Stimulated activated CD4-positive, alpha-beta T cell treated with anti-CD3 and anti-CD28 coated beads, Interleukin-4, amount 100 ng/mL, for 1 hour (primary cell): ENCODE data around the gene C1orf226.
"Not testable (repeated sequence)": the region's sequence is repeated elsewhere in the genome, so short reads cannot be mapped to it uniquely, and the experiment has no call there.

Source experiments
- DNase-seq: peaks from one replicate; pipeline ENCODE4 v3.0.0-alpha.2; 2020

C1orf226 gene, protein sequence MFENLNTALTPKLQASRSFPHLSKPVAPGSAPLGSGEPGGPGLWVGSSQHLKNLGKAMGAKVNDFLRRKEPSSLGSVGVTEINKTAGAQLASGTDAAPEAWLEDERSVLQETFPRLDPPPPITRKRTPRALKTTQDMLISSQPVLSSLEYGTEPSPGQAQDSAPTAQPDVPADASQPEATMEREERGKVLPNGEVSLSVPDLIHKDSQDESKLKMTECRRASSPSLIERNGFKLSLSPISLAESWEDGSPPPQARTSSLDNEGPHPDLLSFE

DNA sequence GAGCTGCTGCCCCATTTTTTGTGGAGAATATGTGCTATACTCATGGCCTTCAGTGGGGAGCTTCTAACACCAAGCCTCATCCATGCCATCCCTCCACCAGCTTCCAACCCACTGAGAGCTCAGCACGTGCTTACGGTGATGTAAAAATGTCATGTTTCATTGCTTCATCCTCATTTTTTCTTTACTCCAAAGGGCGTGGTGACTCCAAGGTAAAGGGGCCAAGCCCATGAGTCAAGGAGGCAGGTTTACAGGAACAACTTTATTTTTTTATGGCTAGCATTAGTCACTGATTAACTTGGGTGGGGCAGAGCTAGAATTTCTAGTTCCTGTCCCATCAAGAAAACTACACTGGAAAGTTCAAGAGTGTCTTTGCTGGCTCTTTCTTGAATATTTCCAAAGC lies at the start of gene C1orf226:
Gene C1orf226, plus strand, starts transcription at position 346 of the 400 bp plus-strand sequence. CDS start 174 bp downstream, outside the sequence.
- no peak for DNase-seq

GRCh38 chr1:162333991-162334390 lies 47.5 kb upstream of the C1orf226 start:
- no peak for DNase-seq

DNA sequence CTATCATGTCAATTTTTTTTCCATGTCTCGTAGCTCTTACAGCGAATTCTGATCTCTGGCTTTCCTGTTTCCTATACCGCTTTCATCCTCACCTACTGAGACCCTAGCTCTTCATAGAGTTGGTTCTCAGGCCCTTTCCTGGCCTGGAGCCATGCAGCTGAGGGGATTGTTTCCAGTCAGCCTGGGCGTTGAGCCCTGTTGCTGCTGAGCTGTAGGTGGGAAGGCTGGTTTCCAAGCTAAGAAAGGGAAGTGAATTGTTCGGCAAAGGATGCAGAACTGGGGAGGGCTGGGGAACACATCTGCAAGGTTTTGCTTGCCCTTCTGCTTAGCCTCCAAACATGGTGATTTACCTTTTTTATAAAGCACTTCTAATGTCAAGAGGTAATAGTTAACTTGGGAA lies 46.4 kb upstream of the C1orf226 start:
- no peak for DNase-seq

- DNase-seq, result no peak
Observed at GRCh38 chr1:162336621-162337285, 44.8 kb upstream of the C1orf226 start.

DNA sequence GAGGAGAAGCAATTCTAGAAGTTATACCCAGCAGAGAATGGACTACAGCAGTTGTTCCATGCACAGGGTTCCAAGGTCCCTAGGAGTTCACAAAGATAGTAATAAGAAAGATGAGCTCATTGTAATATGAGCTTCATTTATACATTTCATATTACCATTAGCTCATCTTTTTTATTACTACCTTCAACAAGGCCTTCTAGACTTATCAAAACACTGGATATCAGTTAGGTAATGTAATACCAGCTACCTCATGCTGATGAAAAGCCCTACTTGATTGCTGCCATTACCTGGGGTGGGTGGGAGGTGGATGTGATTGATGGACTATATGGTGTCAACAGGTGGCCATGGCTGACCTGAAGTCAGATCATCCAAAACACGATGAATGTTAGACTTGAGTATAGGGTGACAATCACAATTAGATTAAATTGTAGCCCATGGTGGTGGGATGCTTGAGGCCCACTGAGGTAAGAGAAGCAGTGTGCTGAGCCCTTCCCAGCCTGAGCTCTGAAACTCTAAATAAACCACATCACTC lies 39.0 kb upstream of the C1orf226 start:
- no peak for DNase-seq

GRCh38 chr1:162343470-162343869 lies 38.1 kb upstream of the C1orf226 start:
- no peak for DNase-seq

DNA sequence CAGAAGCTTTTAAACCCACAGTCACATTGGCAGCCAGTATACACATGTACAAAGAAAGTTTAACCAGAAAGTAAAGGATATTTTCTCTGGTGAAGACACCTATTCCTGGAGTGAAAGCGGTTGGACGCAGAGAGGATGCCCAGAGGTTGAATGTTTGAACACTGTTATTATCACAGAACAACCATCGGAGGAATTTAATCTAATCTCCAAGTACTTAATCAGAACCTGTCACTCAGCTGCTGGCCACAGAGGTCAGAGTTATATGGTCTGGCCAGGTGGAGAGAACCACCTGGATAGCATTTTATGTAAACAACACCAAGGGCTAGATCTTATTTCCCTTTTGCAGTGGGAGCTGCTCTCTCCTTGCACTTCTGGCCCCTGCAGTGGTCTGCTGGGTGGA lies 34.2 kb upstream of the C1orf226 start:
- DNase-seq, result no peak

GRCh38 chr1:162349635-162350330 lies 31.7 kb upstream of the C1orf226 start:
- no peak for DNase-seq

- DNase-seq, result no peak
Observed at GRCh38 chr1:162351246-162351842, 30.2 kb upstream of the C1orf226 start.

GRCh38 chr1:162351874-162352273 lies 29.7 kb upstream of the C1orf226 start:
- DNase-seq, result not testable (repeated sequence)

DNA sequence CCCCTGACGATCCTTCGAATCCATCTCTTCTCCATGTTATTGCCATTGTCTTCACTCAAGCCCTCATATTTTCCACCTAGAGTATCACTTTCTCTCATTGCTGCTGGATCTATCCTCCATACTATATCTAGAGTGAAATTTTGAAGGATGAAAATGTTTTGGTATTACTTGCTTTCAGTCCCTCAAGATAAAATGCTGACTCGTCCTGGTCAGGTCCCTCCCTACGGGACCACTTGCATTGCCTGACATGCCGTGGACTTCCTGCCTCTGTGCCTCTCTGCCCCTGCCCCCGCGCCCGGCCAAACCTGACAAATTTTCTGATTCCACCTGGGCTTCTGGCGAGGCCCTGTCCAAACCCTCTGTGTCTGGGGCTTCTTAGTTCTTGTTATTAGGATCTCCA lies 28.4 kb upstream of the C1orf226 start:
- no peak for DNase-seq

GRCh38 chr1:162353702-162354101 lies 27.8 kb upstream of the C1orf226 start:
- no peak for DNase-seq

DNA sequence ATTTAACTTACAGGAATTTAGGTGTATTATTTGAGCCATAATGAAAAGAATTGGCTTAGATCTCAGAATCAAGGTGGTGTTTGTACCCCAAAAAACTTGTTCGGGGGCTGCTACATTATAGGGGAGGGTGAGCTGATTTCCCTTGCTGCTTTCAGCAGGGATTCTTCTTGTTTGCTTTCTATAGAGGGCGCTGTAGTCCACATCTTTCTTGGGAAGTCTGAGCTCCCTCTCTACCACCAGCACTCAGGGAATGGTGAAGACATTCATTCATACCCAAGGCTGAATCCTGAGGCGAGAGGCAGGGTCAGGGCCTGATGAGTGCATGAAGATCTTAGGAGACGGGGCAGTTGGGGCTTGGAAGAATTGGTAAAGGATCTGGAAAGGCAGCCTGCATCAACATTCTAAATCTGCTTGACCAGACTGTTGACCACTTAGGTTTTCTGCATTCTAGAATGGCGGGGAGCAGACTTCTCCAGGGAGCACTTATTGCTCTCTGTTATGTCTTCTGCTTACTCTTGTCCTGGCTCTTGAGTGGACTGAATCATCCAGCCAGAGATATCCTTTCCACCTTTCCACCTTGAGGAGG lies 23.8 kb upstream of the C1orf226 start:
- DNase-seq, result no peak

GRCh38 chr1:162358928-162359327 lies 22.6 kb upstream of the C1orf226 start:
- no peak for DNase-seq

- no peak for DNase-seq
Observed at GRCh38 chr1:162359523-162360236, 21.8 kb upstream of the C1orf226 start.

- DNase-seq, result no peak
Observed at GRCh38 chr1:162360237-162360873, 21.2 kb upstream of the C1orf226 start.

GRCh38 chr1:162360874-162361260 lies 20.7 kb upstream of the C1orf226 start:
- DNase-seq, result no peak

GRCh38 chr1:162361349-162361748 lies 20.2 kb upstream of the C1orf226 start:
- no peak for DNase-seq

DNA sequence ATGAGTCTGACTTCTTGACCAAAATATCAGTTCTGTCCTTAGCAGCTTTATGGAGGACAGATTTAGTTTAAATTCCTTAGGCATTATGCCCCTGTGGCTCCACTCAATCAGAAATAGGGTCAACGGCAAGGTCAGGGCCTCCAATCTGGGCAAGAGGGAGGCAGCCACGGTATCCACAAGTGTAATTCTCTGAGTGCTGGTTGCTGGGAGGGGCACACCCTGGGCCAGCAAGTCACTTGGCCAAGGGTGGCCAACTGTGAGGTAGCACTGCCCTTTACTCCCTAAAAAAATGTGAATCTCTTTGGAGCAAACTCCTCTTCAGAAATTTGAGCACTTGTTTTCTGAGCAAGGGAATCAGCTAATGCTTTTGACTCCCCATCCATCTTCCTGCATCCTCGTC lies 17.7 kb upstream of the C1orf226 start:
- no peak for DNase-seq

GRCh38 chr1:162364498-162364897 lies 17.0 kb upstream of the C1orf226 start:
- DNase-seq, result no peak

DNA sequence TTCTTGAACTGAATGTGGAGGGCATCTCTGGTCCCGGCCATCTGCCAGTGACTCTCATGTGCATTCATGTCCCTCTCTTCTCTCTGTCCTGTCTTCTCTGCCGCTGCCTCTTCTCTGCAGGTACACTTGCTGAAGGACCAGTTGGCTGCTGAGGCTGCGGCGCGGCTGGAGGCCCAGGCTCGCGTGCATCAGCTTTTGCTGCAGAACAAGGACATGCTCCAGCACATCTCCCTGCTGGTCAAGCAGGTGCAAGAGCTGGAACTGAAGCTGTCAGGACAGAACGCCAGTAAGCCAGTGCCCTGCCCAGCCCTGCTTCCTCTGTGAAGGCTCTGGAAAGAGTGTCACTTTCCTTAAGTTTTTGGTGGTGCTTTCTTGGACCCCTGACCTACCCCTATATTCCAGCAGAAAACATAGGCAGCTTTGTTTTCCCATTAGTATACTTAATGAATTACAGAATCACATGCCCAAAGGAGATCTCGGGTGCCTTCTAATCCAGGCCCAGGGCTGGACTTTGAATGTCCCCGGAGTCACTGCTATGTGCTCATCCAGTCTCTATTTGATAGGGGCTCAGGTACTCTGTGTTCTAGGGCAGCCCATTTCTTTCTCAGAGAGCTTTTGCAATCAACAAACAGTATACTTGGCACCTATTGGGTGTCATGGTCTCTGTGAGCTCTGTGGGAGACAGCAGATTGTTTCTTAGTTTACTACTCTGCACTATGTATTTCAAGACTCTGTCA lies 16.1 kb upstream of the C1orf226 start:
- DNase-seq, result no peak
